HL-60 (cell line): ENCODE measurements around the gene ADGRL2.

ENCODE experiments used
- CTCF ChIP-seq: IDR thresholded peaks from one replicate; pipeline ENCODE4 v1.5.1; 2011; ENCODE audit warnings: low read length, control low read depth, inconsistent platforms; ENCODE audit not compliant: insufficient read depth
- GABPA ChIP-seq: IDR thresholded peaks from 2 replicates; pipeline ENCODE4 v1.6.1; 2012; ENCODE audit warnings: low read depth
- POLR2AphosphoS5 ChIP-seq: IDR thresholded peaks from 2 replicates; pipeline ENCODE4 v1.6.1; 2012; ENCODE audit warnings: low read depth
- REST ChIP-seq: IDR thresholded peaks from 2 replicates; pipeline ENCODE4 v1.6.1; 2012; ENCODE audit warnings: low read depth; ENCODE audit not compliant: insufficient replicate concordance
- SPI1 ChIP-seq: IDR thresholded peaks from 2 replicates; pipeline ENCODE4 v1.6.1; 2012; ENCODE audit warnings: low read depth, mild to moderate bottlenecking, borderline replicate concordance

GRCh38 chr1:81832573-81832972, 31.8 kb downstream of the ADGRL2 start:
- TF ChIP-seq POLR2AphosphoS5 (no peak), SPI1 (no peak), REST (no peak), CTCF (no peak), GABPA (no peak)
